HepG2 (cell line): ENCODE results near the gene RFTN1. TPM values are rescaled to one million over a fixed set of nuclear protein-coding genes. Genes with fewer than 3 reads are reported as not detected.

Experiments used
- ATAC-seq: fragments of 200-7000 bp; cut with Tn5 transposase; 3 replicates; pipeline ENCODE4 v1.9.1; 2020; ENCODE audit warnings: mild to moderate bottlenecking, moderate library complexity
- BruUV-seq: library from RNA; stranded (reverse); fragments of 400-500 nt; replicated peaks from 2 replicates; lab custom pipeline; 2021; lab: Mats Ljungman, UMichigan
- CTCF ChIA-PET: fragments of 300-600 bp; formaldehyde crosslinking; extraction: SDS; loops from one replicate; lab custom pipeline; 2021; ENCODE audit warnings: low total read pairs, inconsistent platforms, low intra/inter-chr PET ratio; lab: Yijun Ruan, JAX
- POLR2A ChIA-PET: fragments of 350-600 bp; sonication (Branson Sonifier 250); formaldehyde crosslinking; loops from one replicate; lab custom pipeline; 2020; ENCODE audit warnings: antibody characterized with exemption, inconsistent platforms; lab: Yijun Ruan, JAX
- DNase-seq: peaks from one replicate; pipeline ENCODE4 v3.0.0-alpha.2; 2015; ENCODE audit warnings: low spot score
- FAIRE-seq: peaks from 3 replicates; lab custom pipeline; 2011; peaks lifted over from hg19 to GRCh38; lab: Jason Lieb, UNC
- H2AFZ ChIP-seq: one replicate; pipeline ENCODE4 v1.6.1; 2011; ENCODE audit warnings: low read length, inconsistent platforms
- H3K27ac ChIP-seq: fragments of 300-600 bp; 3 replicates; pipeline ENCODE4 v1.8.0; 2011; ENCODE audit warnings: mixed run types, mild to moderate bottlenecking, mixed read lengths, low read length, inconsistent platforms; ENCODE audit not compliant: insufficient read depth; ENCODE audit errors: extremely low read length
- H3K27me3 ChIP-seq, 2 experiments: fragments of 200-600 bp in 1 of 2; 2 replicates in 1 of 2; 3 replicates in 1 of 2; pipeline versions ENCODE4 v1.6.0 to v1.8.0; 2011; ENCODE audit warnings: low read length in 2 of 2, mild to moderate bottlenecking in 2 of 2, moderate library complexity in 2 of 2, inconsistent platforms in 1 of 2; ENCODE audit not compliant: insufficient read depth in 2 of 2, control insufficient read depth in 1 of 2
- H3K36me3 ChIP-seq, 2 experiments: fragments of 200-600 bp in 1 of 2; replicated peaks in 1 of 2; 2 replicates in 1 of 2; 3 replicates in 1 of 2; pipeline versions ENCODE4 v1.5.1 to v1.8.0; 2011; ENCODE audit warnings: low read length in 2 of 2, inconsistent platforms in 1 of 2; ENCODE audit not compliant: insufficient read depth in 2 of 2, control insufficient read depth in 1 of 2
- H3K4me1 ChIP-seq: 2 replicates; pipeline ENCODE4 v1.5.1; 2012; ENCODE audit warnings: low read length, inconsistent platforms; ENCODE audit not compliant: insufficient read depth
- H3K4me2 ChIP-seq: 2 replicates; pipeline ENCODE4 v1.6.0; 2011; ENCODE audit warnings: low read depth, low read length, inconsistent platforms
- H3K4me3 ChIP-seq, 3 experiments: fragments of 200-600 bp in 1 of 3; sonication (generic), shearing (Covaris generic) in 1 of 3; replicated peaks in 1 of 3; 2 replicates each; pipeline ENCODE4 v1.5.1; 2011 to 2016; ENCODE audit warnings: low read length in 3 of 3, inconsistent platforms in 2 of 3, low read depth in 2 of 3, mild to moderate bottlenecking in 2 of 3, control low read depth in 1 of 3, mixed read lengths in 1 of 3; ENCODE audit not compliant: insufficient read depth in 1 of 3
- H3K79me2 ChIP-seq: one replicate; pipeline ENCODE4 v1.6.1; 2011; ENCODE audit warnings: low read length, inconsistent platforms; ENCODE audit not compliant: insufficient read depth
- H3K9ac ChIP-seq: 2 replicates; pipeline ENCODE4 v1.6.0; 2011; ENCODE audit warnings: mild to moderate bottlenecking, low read depth, low read length, inconsistent platforms; ENCODE audit not compliant: insufficient read depth
- H3K9me3 ChIP-seq: 2 replicates; pipeline ENCODE4 v1.5.1; 2012; ENCODE audit warnings: mild to moderate bottlenecking, low read length
- H4K20me1 ChIP-seq: 2 replicates; pipeline ENCODE4 v1.6.0; 2011; ENCODE audit warnings: inconsistent platforms, mild to moderate bottlenecking, low read length, moderate library complexity; ENCODE audit not compliant: insufficient read depth
- AGO1 ChIP-seq: fragments of 200-400 bp; formaldehyde crosslinking; IDR thresholded peaks from 2 replicates; pipeline ENCODE4 v1.6.1; 2017; ENCODE audit warnings: mild to moderate bottlenecking, low read depth, low read length, moderate library complexity; ENCODE audit not compliant: poor library complexity, severe bottlenecking
- AGO2 ChIP-seq: fragments of 200-400 bp; formaldehyde crosslinking; optimal IDR thresholded peaks from 2 replicates; pipeline ENCODE3; 2017; ENCODE audit warnings: mild to moderate bottlenecking, low read depth, low read length, moderate library complexity
- KDM3A ChIP-seq: IDR thresholded peaks from 2 replicates; pipeline ENCODE4 v1.6.1; 2018; ENCODE audit warnings: low read depth, missing compliant biosample characterization
- SIX4 ChIP-seq: sonication (generic); formaldehyde crosslinking; IDR thresholded peaks from 2 replicates; pipeline ENCODE4 v1.4.0; 2020; ENCODE audit warnings: missing genetic modification reagents
- SOX5 ChIP-seq: IDR thresholded peaks from 2 replicates; pipeline ENCODE4 v1.6.1; 2016; ENCODE audit warnings: borderline replicate concordance
- STAT5B ChIP-seq: sonication (generic); formaldehyde crosslinking; IDR thresholded peaks from 2 replicates; pipeline ENCODE4 v1.4.0; 2020; ENCODE audit warnings: missing genetic modification reagents
- THAP9 ChIP-seq: sonication (generic); formaldehyde crosslinking; IDR thresholded peaks from 2 replicates; pipeline ENCODE4; 2020; ENCODE audit warnings: missing genetic modification reagents, mild to moderate bottlenecking, borderline replicate concordance
- ZEB1 ChIP-seq: IDR thresholded peaks from 2 replicates; pipeline ENCODE4 v1.6.1; 2012; ENCODE audit warnings: mild to moderate bottlenecking, low read depth, inconsistent platforms; ENCODE audit not compliant: insufficient replicate concordance
- ZNF891 ChIP-seq: sonication (generic); formaldehyde crosslinking; IDR thresholded peaks from 2 replicates; pipeline ENCODE4 v1.5.0; 2020; ENCODE audit warnings: mild to moderate bottlenecking, missing genetic modification reagents
- WGBS: methylation state at CpG from one replicate; pipeline ENCODE4 v1.1.6; 2017; ENCODE audit warnings: low lambda C conversion rate; 5-methylcytosine and 5-hydroxymethylcytosine counted together
- in situ Hi-C: cut with HindIII; loops from 2 replicates; pipeline ENCODE4 v1.10.0; 2017; ENCODE audit warnings: low pct_unique_long_range_greater_than_20kb; ENCODE audit not compliant: extremely low pct_ligation_motif_present
- intact Hi-C: fragments of 100-400 bp; cut with micrococcal nuclease; formaldehyde crosslinking; loops from one replicate; pipeline ENCODE4 v1.10.0; 2022; ENCODE audit not compliant: unreplicated experiment
- polyA plus RNA-seq, 8 experiments: library from polyadenylated mRNA; depleted of rRNA in 3 of 8; stranded (reverse) in 7 of 8; unstranded in 1 of 8; fragments of >200 nt; fragmentation: Illumina TruSeq in 4 of 8; extraction: Trizol in 4 of 8; gene quantifications; 2 replicates each; pipeline versions ENCODE4 v1.2.1 to v1.2.3, GENCODE V29; 2011 to 2016; ENCODE audit warnings: low read depth in 4 of 8, missing spikeins in 1 of 8, mixed read lengths in 1 of 8; ENCODE audit not compliant: insufficient read depth in 1 of 8
- total RNA-seq, 5 experiments: library from RNA; depleted of rRNA; stranded (reverse); fragments of >200 nt; fragmentation: Illumina TruSeq; extraction: Trizol; gene quantifications; 2 replicates each; pipeline ENCODE4 v1.2.3, GENCODE V29; 2016; ENCODE audit warnings: low read depth in 1 of 5
- TF ChIP-seq, protein P1 (sequence below): sonication (generic); formaldehyde crosslinking; IDR thresholded peaks from 2 replicates; pipeline ENCODE4 v1.5.0; 2020; ENCODE audit warnings: mild to moderate bottlenecking, missing genetic modification reagents
- TF ChIP-seq, protein P2 (sequence below): sonication (generic); formaldehyde crosslinking; IDR thresholded peaks from 2 replicates; pipeline ENCODE4 v1.5.0; 2020; ENCODE audit warnings: mild to moderate bottlenecking, missing genetic modification reagents
- TF ChIP-seq, protein P3 (sequence below): conservative IDR thresholded peaks from 2 replicates; pipeline ENCODE4 v1.6.1; 2018; ENCODE audit warnings: missing genetic modification reagents

Gene RFTN1
- total and polyA plus RNA-seq, 2 of the 13 experiments (the other 11 are each of a cell fraction or from before 2014, with no cell fraction given), result not detected

- TF ChIP-seq, protein P1, sequence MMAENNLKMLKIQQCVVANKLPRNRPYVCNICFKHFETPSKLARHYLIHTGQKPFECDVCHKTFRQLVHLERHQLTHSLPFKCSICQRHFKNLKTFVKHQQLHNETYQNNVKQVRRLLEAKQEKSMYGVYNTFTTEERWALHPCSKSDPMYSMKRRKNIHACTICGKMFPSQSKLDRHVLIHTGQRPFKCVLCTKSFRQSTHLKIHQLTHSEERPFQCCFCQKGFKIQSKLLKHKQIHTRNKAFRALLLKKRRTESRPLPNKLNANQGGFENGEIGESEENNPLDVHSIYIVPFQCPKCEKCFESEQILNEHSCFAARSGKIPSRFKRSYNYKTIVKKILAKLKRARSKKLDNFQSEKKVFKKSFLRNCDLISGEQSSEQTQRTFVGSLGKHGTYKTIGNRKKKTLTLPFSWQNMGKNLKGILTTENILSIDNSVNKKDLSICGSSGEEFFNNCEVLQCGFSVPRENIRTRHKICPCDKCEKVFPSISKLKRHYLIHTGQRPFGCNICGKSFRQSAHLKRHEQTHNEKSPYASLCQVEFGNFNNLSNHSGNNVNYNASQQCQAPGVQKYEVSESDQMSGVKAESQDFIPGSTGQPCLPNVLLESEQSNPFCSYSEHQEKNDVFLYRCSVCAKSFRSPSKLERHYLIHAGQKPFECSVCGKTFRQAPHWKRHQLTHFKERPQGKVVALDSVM (CRISPR knock-in tag), result no peak
- TF ChIP-seq THAP9 (CRISPR knock-in tag), result no peak
- no peak for TF ChIP-seq STAT5B (CRISPR knock-in tag)
- no peak for TF ChIP-seq AGO2
Measured at GRCh38 chr3:16304061-16305010, 209.2 kb downstream of the RFTN1 start (continued).

GRCh38 chr3:16303037-16303575 is 210.4 kb downstream of the RFTN1 start:
- H3K9me3 ChIP-seq, result no peaks in the 10 kb centered on the region
- no peaks in the 10 kb centered on the region for H3K4me1 ChIP-seq
- ATAC-seq (no peak), DNase-seq (no peak), FAIRE-seq (no peak)
- H3K79me2 ChIP-seq, result peaks cover 2% of the 10 kb centered on the region
- ChIA-PET CTCF (no interaction called here), POLR2A (no interaction called here)
- no peak overlapping the region for H3K4me2 ChIP-seq
- H3K27me3 ChIP-seq, result no peaks in the 10 kb centered on the region
- no peak overlapping the region for H2AFZ ChIP-seq
- no peak overlapping the region for H3K9ac ChIP-seq
- H3K27ac ChIP-seq, result no peak overlapping the region
- 97% methylated on average over 2 of the region's 2 CpGs for WGBS
- H4K20me1 ChIP-seq, result no peaks in the 10 kb centered on the region
- no TSS peak for BruUV-seq
- no peak overlapping the region for H3K4me3 ChIP-seq
- intact Hi-C loops, result no loop called here
- in situ Hi-C loops, result no loop called here
- peaks cover 11 to 65% of the 10 kb centered on the region in 2 experiments for H3K36me3 ChIP-seq
- TF ChIP-seq ZEB1 (no peak), KDM3A (CRISPR knock-in tag) (no peak), ZNF891 (CRISPR knock-in tag) (no peak), AGO1 (no peak), SIX4 (CRISPR knock-in tag) (no peak), SOX5 (CRISPR knock-in tag) (no peak)
- TF ChIP-seq, protein P2, sequence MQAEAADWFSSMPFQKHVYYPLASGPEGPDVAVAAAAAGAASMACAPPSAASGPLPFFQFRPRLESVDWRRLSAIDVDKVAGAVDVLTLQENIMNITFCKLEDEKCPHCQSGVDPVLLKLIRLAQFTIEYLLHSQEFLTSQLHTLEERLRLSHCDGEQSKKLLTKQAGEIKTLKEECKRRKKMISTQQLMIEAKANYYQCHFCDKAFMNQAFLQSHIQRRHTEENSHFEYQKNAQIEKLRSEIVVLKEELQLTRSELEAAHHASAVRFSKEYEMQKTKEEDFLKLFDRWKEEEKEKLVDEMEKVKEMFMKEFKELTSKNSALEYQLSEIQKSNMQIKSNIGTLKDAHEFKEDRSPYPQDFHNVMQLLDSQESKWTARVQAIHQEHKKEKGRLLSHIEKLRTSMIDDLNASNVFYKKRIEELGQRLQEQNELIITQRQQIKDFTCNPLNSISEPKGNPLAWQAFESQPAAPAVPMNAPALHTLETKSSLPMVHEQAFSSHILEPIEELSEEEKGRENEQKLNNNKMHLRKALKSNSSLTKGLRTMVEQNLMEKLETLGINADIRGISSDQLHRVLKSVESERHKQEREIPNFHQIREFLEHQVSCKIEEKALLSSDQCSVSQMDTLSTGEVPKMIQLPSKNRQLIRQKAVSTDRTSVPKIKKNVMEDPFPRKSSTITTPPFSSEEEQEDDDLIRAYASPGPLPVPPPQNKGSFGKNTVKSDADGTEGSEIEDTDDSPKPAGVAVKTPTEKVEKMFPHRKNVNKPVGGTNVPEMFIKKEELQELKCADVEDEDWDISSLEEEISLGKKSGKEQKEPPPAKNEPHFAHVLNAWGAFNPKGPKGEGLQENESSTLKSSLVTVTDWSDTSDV (CRISPR knock-in tag), result no peak
- TF ChIP-seq, protein P3, sequence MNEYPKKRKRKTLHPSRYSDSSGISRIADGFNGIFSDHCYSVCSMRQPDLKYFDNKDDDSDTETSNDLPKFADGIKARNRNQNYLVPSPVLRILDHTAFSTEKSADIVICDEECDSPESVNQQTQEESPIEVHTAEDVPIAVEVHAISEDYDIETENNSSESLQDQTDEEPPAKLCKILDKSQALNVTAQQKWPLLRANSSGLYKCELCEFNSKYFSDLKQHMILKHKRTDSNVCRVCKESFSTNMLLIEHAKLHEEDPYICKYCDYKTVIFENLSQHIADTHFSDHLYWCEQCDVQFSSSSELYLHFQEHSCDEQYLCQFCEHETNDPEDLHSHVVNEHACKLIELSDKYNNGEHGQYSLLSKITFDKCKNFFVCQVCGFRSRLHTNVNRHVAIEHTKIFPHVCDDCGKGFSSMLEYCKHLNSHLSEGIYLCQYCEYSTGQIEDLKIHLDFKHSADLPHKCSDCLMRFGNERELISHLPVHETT, result no peak
